HT1080 (cell line): Measurements from ENCODE around the gene ZSCAN32. TPM values are rescaled to one million over a fixed set of nuclear protein-coding genes. Genes with fewer than 3 reads are reported as not detected.

Experiments
- DNase-seq: peaks from one replicate; pipeline ENCODE4 v3.0.0-alpha.2; 2015; ENCODE audit warnings: low read depth
- total RNA-seq: library from RNA; depleted of rRNA; stranded (reverse); fragments of >200 nt; shearing (Covaris generic); gene quantifications from 2 replicates; pipeline ENCODE4 v1.2.3, GENCODE V29; 2014; rRNA removed

The ZSCAN32 gene
- total RNA-seq, 1 experiment from 2014 or later = 15.3 TPM

- no peak for DNase-seq
These were observed 41.9 kb downstream of the ZSCAN32 start for GRCh38 chr16:3358871-3359270.

GRCh38 chr16:3356118-3356517 is 44.7 kb downstream of the ZSCAN32 start:
- peak; percentile 11 for DNase-seq

- DNase-seq = no peak
These were observed 45.2 kb downstream of the ZSCAN32 start, which contains the start of gene OR2C1 for GRCh38 chr16:3355589-3355988. OR2C1 (plus strand) TSS chr16:3355889; CDS start chr16:3355941, 52 bp downstream.

- no peak for DNase-seq
These were observed 51.6 kb downstream of the ZSCAN32 start for GRCh38 chr16:3349175-3349574.

GRCh38 chr16:3348547-3349167 is 52.1 kb downstream of the ZSCAN32 start:
- no peak for DNase-seq

GRCh38 chr16:3347586-3347985 is 53.2 kb downstream of the ZSCAN32 start:
- no peak for DNase-seq

- DNase-seq = no peak
These were observed 54.8 kb downstream of the ZSCAN32 start for GRCh38 chr16:3346041-3346440.

Other genes starting within 250 kb of the ZSCAN32 start
- gene OR1F1, start 212.8 kb downstream of the ZSCAN32 start, total RNA-seq = not detected in 2 replicates
- gene ZNF200, start 165.8 kb downstream of the ZSCAN32 start, total RNA-seq = 12.5 and 13.2 TPM in 2 replicates
- gene MEFV, start 144.4 kb downstream of the ZSCAN32 start, total RNA-seq = 0.03 TPM in 1 of 2 replicates, not detected in the other
- gene ZNF263, start 117.5 kb downstream of the ZSCAN32 start, total RNA-seq = 38.8 and 39.1 TPM in 2 replicates
- 2.8 and 3.1 TPM in 2 replicates for gene TIGD7, start 95.6 kb downstream of the ZSCAN32 start, total RNA-seq
- gene ZNF75A, start 95.5 kb downstream of the ZSCAN32 start, total RNA-seq = 12.2 and 16.9 TPM in 2 replicates
- gene OR2C1, start 45.1 kb downstream of the ZSCAN32 start, total RNA-seq = not detected in 2 replicates
- gene ZNF174, start 211 bp upstream of the ZSCAN32 start, total RNA-seq = 9.7 and 15.1 TPM in 2 replicates
- 1.4 and 2.1 TPM in 2 replicates for gene ZNF597, start 42.5 kb upstream of the ZSCAN32 start, total RNA-seq
- 11.9 and 23.5 TPM in 2 replicates for gene NAA60, start 42.7 kb upstream of the ZSCAN32 start, total RNA-seq
- gene C16orf90, start 94.5 kb upstream of the ZSCAN32 start, total RNA-seq = not detected in 2 replicates
- gene CLUAP1, start 100.0 kb upstream of the ZSCAN32 start, total RNA-seq = 8.7 and 14.2 TPM in 2 replicates
- gene NLRC3, start 176.4 kb upstream of the ZSCAN32 start, total RNA-seq = under 0.01 and 0.11 TPM in 2 replicates
- gene SLX4, start 210.6 kb upstream of the ZSCAN32 start, total RNA-seq = 4.5 and 4.6 TPM in 2 replicates